Testis (tissue), 2 donors: Measurements from ENCODE around the gene SPIB.
A peak's percentile ranks its signal among the peaks of the same experiment; 100 is the strongest.

Experiments
- POLR2A ChIP-seq: fragments of 450-650 bp; IDR thresholded peaks from one replicate; pipeline ENCODE4 v1.6.1; 2017; ENCODE audit warnings: antibody characterized with exemption, mild to moderate bottlenecking, moderate library complexity
- TF ChIP-seq, protein P1 (sequence below), 3 experiments: fragments of 450-650 bp in 2 of 3; fragments of 200-600 bp in 1 of 3; sonication (generic) in 1 of 3; IDR thresholded peaks; one replicate each; pipeline ENCODE4 v1.5.1; 2016 to 2019; ENCODE audit warnings: antibody characterized with exemption in 3 of 3, mild to moderate bottlenecking in 2 of 3, moderate library complexity in 1 of 3

DNA sequence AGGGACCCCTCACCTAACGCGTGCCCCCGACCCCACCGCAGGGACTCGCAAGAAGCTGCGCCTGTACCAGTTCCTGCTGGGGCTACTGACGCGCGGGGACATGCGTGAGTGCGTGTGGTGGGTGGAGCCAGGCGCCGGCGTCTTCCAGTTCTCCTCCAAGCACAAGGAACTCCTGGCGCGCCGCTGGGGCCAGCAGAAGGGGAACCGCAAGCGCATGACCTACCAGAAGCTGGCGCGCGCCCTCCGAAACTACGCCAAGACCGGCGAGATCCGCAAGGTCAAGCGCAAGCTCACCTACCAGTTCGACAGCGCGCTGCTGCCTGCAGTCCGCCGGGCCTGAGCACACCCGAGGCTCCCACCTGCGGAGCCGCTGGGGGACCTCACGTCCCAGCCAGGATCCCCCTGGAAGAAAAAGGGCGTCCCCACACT is 9.3 kb downstream of the SPIB start:
- TF ChIP-seq, protein P1, sequence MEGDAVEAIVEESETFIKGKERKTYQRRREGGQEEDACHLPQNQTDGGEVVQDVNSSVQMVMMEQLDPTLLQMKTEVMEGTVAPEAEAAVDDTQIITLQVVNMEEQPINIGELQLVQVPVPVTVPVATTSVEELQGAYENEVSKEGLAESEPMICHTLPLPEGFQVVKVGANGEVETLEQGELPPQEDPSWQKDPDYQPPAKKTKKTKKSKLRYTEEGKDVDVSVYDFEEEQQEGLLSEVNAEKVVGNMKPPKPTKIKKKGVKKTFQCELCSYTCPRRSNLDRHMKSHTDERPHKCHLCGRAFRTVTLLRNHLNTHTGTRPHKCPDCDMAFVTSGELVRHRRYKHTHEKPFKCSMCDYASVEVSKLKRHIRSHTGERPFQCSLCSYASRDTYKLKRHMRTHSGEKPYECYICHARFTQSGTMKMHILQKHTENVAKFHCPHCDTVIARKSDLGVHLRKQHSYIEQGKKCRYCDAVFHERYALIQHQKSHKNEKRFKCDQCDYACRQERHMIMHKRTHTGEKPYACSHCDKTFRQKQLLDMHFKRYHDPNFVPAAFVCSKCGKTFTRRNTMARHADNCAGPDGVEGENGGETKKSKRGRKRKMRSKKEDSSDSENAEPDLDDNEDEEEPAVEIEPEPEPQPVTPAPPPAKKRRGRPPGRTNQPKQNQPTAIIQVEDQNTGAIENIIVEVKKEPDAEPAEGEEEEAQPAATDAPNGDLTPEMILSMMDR (IDR thresholded peaks at IDR 0.05): no peak
- TF ChIP-seq POLR2A: peak; percentile 14
